Superior temporal gyrus (tissue), 1 donor: ENCODE measurements around the gene MCUB.
A peak's percentile ranks its signal among the peaks of the same experiment; 100 is the strongest.

Experiments used
- DNase-seq: peaks from one replicate; pipeline ENCODE4 v3.0.0-alpha.2; 2016; ENCODE audit errors: extremely low spot score

The MCUB gene

DNA sequence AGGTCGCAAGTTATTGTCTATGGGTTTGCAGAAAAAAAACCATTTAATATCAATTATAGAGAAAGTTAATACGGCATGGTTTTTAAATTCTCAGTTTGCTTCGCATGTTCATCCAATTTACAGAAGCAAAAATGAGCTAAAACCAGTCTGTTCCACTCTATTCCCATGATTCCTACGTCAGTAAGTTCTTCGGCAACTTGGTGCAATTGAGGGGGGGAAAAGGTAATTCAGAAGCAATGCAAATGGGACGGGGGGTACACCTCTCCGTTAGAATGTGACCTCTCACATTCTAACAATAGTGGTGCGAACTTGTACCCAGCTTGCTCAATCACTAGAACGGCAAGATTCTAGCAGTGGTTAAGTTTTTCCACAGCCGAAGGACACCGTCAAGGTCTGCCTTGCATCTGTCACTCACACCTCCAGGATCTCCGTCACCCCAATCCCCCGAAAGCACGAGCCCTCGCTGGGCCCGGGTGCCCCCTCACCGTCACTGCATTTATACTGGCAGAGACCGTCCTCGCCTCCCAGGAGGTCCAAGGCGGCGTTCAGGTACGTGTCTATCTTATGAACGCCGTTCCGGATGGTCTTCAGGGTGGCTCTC is 169.2 kb downstream of the MCUB start:
- no peak for DNase-seq

DNA sequence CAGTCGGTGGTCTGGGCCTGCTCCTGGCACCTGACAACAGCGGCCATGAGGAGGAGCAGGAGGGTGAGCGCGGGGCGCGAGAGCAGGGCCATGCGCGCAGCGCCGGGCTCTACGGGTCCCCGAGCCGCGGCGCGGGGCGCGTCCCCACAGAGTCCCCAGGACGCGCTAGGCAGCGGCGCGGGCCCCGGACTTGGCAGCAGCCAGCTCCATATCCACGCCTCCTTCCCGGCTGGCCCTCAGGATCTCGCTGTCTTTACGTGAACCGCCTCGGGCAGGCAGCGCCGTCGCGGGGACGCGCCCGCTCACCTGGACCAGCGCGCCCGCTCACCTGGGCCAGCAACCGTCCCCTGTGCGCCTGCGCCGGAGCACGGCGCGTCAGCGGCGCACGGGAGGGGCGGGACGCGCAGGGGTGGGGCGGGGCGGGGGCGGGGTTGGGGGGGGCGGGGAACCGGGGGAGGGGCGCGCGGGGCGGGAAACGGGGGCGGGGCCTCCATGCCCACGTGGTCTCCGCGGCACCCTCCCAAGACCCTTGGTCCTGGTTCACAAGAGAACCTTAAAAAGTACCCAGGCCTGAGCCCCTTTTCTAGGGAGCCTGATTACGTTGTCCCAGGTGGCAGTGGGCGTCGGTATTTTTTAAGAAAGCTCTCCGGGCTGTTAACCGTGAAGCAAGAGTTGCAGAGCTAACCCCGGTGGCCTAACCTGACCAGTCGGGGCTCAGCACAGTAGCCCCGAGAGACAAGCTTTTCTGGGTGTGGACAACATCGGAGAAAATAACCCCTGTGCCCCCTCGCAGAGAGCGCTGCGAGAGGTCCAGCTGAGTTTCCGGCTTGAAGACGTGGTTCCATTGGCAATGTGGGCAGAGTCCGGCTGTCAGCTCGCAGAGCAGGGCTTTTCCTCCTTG is 169.9 kb downstream of the MCUB start, which contains the start of gene PLA2G12A:
Gene PLA2G12A (minus strand): TSS at position 353 of the 901 bp plus-strand sequence. CDS start 261 bp downstream, at position 92.
- peak; percentile 60 for DNase-seq

GRCh38 chr4:109730619-109731545 is 170.8 kb downstream of the MCUB start:
- DNase-seq = peak; percentile 55

DNA sequence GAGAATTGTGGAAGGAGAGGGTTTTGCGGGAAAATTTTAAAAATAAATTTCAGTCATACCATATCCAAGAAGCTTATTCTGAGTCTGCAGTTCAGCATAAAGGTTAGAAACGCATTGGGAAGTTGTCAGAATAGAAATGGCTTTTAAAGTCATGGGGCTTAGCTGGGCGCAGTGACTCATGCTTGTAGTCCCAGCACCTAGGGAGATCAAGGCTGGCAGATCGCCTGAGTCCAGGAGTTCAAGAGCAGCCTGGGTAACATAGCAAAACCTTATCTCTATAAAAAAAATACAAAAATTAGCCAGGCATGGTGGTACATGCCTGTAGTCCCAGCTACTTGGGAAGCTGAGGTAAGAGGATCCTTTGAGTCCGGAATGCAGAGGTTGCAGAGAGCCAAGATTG is 173.7 kb downstream of the MCUB start:
- no peak for DNase-seq

DNA sequence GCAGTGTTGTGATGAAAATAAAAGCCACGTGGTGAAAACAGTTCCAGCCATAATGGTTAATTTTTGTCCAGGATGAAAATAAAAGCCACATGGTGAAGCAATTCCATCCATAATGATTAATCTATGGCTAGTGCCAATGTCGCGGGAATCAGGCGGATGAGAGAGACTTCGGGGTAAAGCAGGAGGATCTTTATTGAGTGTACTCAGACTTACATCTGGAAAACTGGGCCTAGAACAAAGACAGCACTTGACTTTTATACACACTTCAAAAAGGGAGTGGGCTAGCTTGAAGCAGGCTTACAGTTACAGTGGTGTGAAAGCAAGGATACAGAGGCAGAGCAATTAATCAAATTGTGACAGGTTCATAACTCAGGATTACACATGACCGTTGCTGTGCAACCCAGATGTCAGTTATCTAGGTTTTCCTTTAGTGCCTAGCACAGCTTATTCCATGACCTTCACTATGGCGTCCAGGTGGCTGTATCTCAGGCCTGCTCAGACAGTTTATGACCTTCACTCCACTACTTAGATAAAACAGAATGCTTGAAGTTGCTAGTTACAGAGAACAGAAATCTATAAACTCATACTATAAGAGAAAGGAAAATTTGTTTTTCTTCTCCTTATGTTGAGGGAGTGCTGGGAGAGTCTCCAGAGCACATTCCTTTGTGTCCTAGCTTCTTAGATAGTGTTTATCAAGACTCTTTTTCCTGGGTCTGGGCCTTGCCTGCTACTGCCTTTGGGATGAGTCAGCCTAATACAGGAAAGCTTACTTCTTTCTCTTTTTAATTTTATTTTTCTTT is 175.7 kb downstream of the MCUB start:
- DNase-seq = no peak
